Anterior cingulate cortex (tissue), 58 donors: ENCODE results near the gene ZKSCAN2.
A peak's percentile ranks its signal among the peaks of the same experiment; 100 is the strongest.

Experiments used
- DNase-seq, 58 donors: peaks; one replicate each; lab custom pipeline; 2025; lab: John Stamatoyannopoulos, UW

ZKSCAN2 gene

DNA sequence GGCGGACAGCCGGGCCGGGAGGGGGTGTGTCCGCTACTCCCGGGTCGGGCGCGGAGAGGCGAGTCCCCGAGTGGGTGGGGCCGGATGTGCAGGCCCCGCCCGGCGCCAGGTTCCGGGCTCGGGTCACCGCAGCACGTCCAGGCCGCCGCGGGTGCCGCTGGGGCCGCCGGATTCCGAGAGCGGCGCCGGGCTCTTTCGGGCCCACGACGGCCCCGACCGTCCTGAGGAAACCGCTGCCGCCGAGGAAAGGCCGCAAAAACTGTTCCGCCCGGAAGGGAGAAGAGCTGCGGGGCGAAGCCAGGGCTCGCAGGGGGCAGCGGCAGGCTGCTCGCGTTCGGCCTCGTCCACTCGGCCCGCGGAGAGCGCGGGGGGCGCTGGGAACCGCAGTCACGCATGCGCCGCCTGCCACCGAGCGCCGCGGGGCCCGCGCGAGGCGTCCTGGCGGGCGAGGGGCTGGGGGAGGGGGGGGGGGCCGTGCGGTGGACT, at the start of gene ZKSCAN2:
TSS of gene ZKSCAN2 (minus strand) at position 376 of the 486 bp plus-strand sequence. CDS start 718 bp downstream, outside the sequence.
- DNase-seq: peak in 57 of 58 donors; percentile 37 to 93 (median 82)

- no peak for DNase-seq
Measured at GRCh38 chr16:25299792-25300590, 42.3 kb upstream of the ZKSCAN2 start.

- DNase-seq: no peak
Measured at GRCh38 chr16:25298165-25298872, 40.7 kb upstream of the ZKSCAN2 start.

DNA sequence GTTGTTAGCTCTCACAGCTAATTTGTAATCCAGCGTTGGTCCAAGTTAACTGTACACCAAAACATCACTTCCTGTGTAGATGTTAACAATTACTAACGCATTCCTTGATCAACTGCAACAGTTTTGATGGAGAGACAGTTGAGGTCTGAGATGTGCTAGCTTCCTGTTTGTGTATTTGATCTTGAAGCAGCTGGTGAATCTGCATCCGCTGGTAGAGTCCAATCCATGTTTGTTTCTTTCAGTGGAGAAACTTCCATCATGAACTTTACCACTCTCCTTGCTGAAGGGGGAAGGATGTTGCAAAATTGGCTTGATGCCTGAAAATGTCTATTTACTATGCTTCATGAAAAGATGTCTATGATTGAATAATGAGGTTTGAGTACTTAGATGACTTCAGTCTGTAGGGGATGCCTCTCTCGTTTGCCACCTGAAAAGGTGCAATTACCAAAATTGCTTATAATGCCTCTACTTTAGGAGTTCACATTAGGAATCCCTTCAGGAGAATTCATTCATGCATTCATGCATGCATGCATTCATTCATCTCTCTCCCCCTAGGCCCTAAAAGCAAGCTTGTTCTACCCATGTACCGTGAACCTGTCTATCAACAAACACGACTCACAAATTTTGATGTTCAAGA, 39.6 kb upstream of the ZKSCAN2 start:
- no peak for DNase-seq

GRCh38 chr16:25291580-25291979, 33.9 kb upstream of the ZKSCAN2 start:
- DNase-seq: no peak

DNA sequence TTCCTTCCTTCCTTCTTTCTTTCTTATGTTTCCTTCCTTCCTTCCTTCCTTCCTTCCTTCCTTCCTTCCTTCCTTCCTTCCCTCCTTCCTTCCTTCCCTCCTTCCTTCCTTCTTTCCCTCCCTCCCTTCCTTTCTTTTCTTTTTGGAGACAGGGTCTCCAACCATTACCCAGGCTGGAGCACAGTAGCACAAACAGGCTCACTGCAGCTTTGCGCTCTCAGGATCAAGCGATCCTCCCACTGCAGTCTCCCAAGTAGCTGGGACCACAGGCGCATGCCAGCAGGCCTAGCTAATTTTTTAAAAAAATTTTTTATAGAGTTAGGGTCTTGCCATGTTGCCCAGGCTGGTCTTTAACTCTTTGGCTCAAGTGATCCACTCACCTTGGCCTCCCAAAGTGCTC, 31.8 kb upstream of the ZKSCAN2 start:
- no peak for DNase-seq

GRCh38 chr16:25279491-25279890, 21.8 kb upstream of the ZKSCAN2 start:
- DNase-seq: no peak

DNA sequence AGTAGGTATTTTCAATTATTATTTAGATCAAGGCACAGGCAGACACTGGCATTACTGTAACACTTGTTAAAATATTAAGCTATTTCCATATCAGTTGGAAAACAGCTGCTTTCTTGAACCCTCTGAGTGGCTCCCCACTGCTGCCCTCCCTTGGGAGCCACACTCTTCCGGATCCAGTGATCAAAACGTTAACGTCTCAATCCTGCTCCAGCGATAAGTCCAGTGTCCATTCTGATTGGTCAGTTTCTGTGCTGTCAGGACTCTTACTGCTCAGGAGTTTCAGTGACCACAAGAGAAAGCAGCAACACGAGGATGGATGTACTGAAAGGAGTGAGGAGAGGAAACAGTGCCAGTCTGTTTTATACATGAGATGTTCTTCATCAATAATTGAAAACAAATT, 13.8 kb upstream of the ZKSCAN2 start:
- no peak for DNase-seq

- no peak for DNase-seq
Measured at GRCh38 chr16:25270577-25270976, 12.9 kb upstream of the ZKSCAN2 start.

GRCh38 chr16:25269879-25270278, 12.2 kb upstream of the ZKSCAN2 start:
- no peak for DNase-seq

DNA sequence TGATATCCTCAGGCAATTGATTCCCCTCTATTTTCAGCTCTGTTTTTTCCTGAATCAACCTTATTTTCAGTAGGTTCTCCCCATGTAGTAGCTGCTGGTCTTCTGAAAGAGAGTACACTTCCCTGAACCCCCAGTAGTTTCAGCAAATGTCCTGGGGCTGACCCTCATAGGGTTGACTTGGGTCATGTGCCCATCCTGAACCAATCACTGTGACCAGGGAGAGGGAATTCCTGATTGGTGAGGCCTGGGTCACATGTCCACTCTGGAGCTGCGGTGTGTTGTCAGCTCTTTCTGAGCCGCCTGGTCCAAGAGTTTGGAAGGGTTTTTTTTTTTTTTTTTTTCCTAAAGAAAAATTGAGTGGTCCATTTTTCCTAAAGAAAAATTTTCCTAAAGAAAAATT, 8.3 kb upstream of the ZKSCAN2 start:
- DNase-seq: no peak

- DNase-seq: no peak
Measured at GRCh38 chr16:25264597-25264996, 7.0 kb upstream of the ZKSCAN2 start.

DNA sequence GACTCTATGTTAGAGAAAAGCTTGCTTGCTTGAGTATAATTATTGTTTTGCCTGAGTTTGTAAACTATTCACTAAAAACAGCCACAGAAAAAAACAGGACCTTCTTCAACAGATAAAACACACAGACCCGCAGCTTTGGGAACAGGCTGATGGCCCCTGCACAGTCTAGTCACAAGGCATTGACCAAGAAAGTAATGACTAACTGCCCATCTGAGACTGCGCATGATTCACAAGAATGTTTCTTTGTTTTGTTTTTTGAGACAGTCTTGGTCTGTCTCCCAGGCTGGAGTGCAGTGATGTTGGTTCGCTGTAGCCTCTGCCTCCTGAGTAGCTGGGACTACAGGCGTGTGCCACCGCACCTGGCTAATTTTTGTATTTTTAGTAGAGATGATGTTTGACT, 2.8 kb upstream of the ZKSCAN2 start:
- no peak for DNase-seq

GRCh38 chr16:25258861-25259179, 1.2 kb upstream of the ZKSCAN2 start:
- no peak for DNase-seq

DNA sequence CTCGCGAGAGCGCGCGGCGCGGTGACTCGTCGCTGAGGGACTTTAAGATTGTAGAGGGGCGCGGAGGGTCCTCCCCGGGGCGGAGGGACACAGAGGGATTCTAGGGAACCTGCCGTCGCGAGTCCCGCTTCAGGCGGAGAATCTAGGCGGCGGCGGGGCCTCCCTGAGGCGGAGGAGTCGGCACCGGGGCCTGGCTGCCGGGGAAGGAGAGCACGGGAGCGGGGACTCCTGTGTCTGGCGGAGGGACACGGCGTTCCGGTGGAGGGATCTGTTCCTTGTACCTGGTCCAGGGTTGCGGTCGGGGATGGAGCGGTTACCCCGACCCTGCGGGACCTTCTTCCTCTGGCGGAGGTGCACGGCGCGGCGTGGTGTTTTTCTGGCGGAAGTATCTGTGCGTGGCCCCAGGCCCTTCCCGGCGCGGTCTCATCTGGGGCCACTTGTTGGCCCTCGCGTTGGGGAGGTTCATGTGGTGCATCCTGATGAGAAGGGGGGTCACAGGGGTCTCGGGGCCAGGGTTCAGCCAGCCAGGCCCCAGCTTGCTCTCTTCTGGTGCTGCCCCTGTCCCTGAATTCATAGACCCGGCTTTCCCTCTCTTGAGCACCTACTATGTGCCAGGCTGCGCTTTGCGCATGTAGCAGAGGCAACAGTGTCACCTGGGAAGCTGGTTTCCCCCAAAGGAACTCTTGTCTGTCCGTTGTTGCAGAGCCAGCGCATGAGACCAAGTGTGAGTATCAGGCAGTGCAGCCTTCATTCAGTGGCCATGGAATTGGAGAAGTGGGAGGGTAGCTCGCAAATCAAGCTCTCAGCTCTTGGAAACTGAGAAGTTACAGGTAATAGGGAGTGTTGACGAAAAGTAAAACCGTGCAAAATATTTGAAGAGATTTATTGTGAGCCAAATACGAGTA, 563 bp upstream of the ZKSCAN2 start:
- peak in 52 of 58 donors; percentile 29 to 94 (median 79) for DNase-seq

DNA sequence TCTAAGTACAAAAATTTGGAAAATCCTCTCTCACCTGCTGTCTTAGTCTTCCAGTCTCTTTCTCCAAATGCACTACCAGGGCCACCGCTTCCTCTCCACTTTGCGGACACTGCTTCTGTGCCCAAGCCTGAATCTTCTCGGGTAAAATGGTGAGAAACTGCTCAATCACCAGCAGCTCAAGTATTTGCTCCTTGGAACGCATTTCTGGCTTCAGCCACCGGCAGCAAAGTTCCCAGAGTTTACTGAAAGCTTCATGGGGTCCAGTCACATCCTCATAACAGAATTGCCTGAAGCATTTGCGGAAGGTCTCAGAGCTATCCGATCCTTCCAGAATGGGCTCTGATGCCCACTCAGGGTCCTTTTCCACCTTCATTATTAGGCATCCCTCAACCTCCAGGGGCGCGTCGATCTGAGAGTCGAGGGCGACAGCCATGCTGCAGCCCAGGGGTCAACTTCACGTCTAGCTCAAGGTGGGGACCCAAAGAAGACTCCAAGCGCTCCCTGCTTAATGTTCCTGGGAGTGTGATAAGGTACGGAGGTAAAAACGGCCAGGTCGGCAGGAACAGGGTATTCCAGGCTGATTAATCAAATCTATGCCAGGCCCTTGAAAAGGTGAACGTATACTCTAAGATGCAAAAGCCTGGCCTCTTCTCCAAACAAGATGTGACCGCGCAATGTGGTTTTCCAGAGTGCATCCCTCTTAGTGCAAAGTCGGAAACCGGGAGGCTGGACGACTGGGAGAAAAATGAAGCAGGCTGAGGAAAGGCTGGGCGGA, 763 bp downstream of the ZKSCAN2 start:
- peak in 9 of 58 donors; percentile 6 to 58 (median 44) for DNase-seq

- no peak for DNase-seq
Measured at GRCh38 chr16:25253322-25253721, 4.3 kb downstream of the ZKSCAN2 start.

GRCh38 chr16:25250467-25250866, 7.2 kb downstream of the ZKSCAN2 start:
- DNase-seq: no peak

DNA sequence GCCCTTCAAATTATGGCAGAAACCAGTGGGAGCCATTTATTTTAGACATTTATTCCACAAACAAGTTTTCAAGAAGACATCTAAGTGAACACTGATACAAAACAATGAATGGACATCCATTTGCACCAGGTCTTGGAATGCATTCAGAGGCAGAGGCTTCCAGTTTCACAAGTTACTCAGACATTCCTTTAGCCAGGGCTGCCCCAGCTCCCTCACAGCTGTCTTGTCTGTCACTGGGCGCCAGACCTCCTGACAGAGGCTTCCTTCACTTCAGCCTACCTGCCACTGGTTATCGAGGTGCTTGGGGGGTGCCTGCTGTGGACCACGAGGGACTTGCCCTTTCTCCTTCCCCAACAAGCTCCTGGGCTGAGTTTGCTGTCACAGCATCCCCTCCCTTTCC, 21.7 kb downstream of the ZKSCAN2 start:
- no peak for DNase-seq

DNA sequence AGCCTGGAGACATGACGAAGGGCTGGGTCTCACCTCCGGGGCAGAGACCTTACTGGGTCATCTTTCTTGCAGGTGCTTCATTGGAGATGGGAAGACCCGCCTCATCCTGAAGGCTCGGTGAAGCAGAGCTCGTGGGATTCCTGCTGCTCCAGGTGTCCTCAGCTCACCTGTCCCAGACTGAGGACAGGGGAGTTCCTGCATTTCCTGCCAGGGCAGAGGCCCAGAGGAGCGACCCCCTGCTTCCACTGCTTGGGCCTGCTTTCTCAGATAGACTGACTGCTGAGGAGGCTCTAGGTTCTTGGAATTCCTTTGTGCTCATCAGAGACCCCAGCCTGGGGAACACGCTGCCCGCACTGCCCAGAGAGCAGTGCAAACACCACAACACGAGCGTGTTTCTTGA, 29.3 kb downstream of the ZKSCAN2 start:
- no peak for DNase-seq
